BE2C (cell line): ENCODE results near the gene CGN.
A peak's percentile ranks its signal among the peaks of the same experiment; 100 is the strongest.
"Not testable (repeated sequence)": the region's sequence is repeated elsewhere in the genome, so short reads cannot be mapped to it uniquely, and the experiment has no call there.

Source experiments
- DNase-seq: peaks from one replicate; pipeline ENCODE4 v3.0.0-alpha.2; 2020
- H3K27me3 ChIP-seq: fragments of 250-450 bp; sonication (Bioruptor Pico); 2 replicates; pipeline ENCODE4 v1.5.1; 2020; ENCODE audit warnings: mild to moderate bottlenecking
- H3K36me3 ChIP-seq: fragments of 250-450 bp; sonication (Bioruptor Pico); 2 replicates; pipeline ENCODE4 v1.5.1; 2020; ENCODE audit warnings: mild to moderate bottlenecking
- H3K4me1 ChIP-seq: fragments of 250-450 bp; sonication (Bioruptor Pico); 2 replicates; pipeline ENCODE4 v1.5.1; 2020
- H3K4me3 ChIP-seq: 2 replicates; pipeline ENCODE4 v1.5.1; 2011; ENCODE audit warnings: low read depth, low read length
- H3K9me3 ChIP-seq: fragments of 250-450 bp; sonication (Bioruptor Pico); 2 replicates; pipeline ENCODE4 v1.5.1; 2020
- TF ChIP-seq, protein P1 (sequence below): IDR thresholded peaks from 2 replicates; pipeline ENCODE4 v1.5.1; 2012; ENCODE audit warnings: mild to moderate bottlenecking, low read depth, low read length

CGN gene

DNA sequence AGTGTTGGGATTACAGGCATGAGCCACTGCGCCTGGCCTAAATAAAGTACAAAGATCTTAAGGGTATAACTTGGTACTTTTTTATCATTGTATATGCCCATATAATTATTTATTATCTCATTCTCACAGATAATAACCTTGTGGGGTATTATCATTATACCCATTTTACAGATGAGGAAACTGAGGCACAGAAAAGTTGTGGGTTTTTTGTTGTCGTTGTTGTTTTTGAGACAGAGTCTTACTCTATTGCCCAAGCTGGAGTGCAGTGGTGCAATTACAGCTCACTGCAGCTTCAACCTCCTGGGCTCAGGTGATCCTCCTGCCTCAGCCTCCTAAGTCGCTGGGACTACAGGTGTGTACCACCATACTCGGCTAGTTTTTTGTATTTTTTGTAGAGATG is 4.1 kb downstream of the CGN start:
- DNase-seq, result no peak
- TF ChIP-seq, protein P1, sequence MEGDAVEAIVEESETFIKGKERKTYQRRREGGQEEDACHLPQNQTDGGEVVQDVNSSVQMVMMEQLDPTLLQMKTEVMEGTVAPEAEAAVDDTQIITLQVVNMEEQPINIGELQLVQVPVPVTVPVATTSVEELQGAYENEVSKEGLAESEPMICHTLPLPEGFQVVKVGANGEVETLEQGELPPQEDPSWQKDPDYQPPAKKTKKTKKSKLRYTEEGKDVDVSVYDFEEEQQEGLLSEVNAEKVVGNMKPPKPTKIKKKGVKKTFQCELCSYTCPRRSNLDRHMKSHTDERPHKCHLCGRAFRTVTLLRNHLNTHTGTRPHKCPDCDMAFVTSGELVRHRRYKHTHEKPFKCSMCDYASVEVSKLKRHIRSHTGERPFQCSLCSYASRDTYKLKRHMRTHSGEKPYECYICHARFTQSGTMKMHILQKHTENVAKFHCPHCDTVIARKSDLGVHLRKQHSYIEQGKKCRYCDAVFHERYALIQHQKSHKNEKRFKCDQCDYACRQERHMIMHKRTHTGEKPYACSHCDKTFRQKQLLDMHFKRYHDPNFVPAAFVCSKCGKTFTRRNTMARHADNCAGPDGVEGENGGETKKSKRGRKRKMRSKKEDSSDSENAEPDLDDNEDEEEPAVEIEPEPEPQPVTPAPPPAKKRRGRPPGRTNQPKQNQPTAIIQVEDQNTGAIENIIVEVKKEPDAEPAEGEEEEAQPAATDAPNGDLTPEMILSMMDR, result no peak
- no peaks in the 10 kb centered on the region for H3K27me3 ChIP-seq
- no peaks in the 10 kb centered on the region for H3K36me3 ChIP-seq
- H3K4me3 ChIP-seq, result no peak overlapping the region
- peaks cover 27% of the 10 kb centered on the region for H3K4me1 ChIP-seq
- H3K9me3 ChIP-seq, result no peaks in the 10 kb centered on the region

DNA sequence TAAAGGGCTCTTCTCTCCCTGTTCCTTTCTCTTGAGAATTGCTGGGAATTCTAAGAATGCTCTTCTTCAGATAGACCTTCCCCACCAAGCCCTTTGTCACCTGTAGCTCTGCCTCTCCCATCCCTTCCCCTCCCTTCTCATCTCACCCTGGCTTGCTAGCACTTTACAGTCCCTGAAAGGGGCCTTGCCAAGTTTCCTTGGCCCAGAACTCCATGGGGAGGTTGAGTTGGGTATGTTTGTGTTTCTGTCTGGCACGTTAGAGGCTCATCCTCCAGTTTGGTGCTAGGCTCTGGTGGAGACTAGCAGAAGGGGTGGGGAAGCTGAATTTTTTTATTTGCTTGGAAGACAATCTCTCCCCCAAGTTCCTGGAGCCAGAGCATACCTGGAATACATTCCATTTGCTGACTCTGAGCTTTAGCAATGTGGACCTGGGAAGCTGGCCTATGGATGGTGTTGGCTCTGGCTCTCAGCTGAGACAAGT is 4.9 kb downstream of the CGN start:
- no peak for DNase-seq
- Histone ChIP-seq H3K36me3 (no peaks in the 10 kb centered on the region), H3K4me1 (peaks cover 27% of the 10 kb centered on the region), H3K4me3 (no peak overlapping the region), H3K9me3 (no peaks in the 10 kb centered on the region), H3K27me3 (no peaks in the 10 kb centered on the region)
- TF ChIP-seq, protein P1, result no peak

DNA sequence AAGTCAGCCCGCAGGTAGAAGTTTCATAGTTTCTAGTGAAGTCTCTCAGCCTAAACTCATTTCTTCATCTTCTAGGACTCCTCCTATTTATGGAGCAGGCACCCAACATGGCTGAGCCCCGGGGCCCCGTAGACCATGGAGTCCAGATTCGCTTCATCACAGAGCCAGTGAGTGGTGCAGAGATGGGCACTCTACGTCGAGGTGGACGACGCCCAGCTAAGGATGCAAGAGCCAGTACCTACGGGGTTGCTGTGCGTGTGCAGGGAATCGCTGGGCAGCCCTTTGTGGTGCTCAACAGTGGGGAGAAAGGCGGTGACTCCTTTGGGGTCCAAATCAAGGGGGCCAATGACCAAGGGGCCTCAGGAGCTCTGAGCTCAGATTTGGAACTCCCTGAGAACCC is 7.2 kb downstream of the CGN start:
- TF ChIP-seq, protein P1, result no peak
- no peaks in the 10 kb centered on the region for H3K9me3 ChIP-seq
- H3K4me3 ChIP-seq, result no peak overlapping the region
- peaks cover 12% of the 10 kb centered on the region for H3K4me1 ChIP-seq
- no peaks in the 10 kb centered on the region for H3K36me3 ChIP-seq
- H3K27me3 ChIP-seq, result no peaks in the 10 kb centered on the region
- no peak for DNase-seq

DNA sequence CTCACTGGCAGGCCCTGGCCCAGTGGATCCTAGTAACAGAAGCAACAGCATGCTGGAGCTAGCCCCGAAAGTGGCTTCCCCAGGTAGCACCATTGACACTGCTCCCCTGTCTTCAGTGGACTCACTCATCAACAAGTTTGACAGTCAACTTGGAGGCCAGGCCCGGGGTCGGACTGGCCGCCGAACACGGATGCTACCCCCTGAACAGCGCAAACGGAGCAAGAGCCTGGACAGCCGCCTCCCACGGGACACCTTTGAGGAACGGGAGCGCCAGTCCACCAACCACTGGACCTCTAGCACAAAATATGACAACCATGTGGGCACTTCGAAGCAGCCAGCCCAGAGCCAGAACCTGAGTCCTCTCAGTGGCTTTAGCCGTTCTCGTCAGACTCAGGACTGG is 7.7 kb downstream of the CGN start:
- H3K27me3 ChIP-seq, result no peaks in the 10 kb centered on the region; the same call in 1 of the 2 replicates
- H3K9me3 ChIP-seq, result no peaks in the 10 kb centered on the region
- TF ChIP-seq, protein P1, result no peak
- H3K4me3 ChIP-seq, result no peak overlapping the region
- no peak for DNase-seq
- H3K4me1 ChIP-seq, result peaks cover 7% of the 10 kb centered on the region
- H3K36me3 ChIP-seq, result no peaks in the 10 kb centered on the region

DNA sequence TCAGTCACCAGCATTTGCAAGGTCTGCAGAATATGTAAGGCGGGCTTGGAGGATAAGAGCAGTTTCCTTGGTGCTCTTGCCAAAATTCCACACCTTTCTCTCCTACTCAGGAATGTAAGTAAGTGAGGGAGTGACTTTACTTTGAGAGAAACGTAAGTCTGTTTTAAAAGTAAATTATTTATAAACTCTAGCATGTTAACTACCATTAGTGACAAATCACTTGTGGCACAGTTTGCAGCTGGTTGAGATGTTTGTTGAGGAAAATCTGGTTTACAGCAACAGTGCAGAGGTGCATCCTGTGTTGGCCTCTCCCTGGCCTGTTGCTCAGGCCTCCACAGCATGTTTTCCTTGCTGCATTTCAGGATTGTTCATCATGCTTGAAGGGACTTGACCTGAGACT is 8.5 kb downstream of the CGN start:
- no peaks in the 10 kb centered on the region for H3K4me1 ChIP-seq
- no peak for DNase-seq
- H3K36me3 ChIP-seq, result no peaks in the 10 kb centered on the region
- no peaks in the 10 kb centered on the region; the same call in 1 of the 2 replicates for H3K27me3 ChIP-seq
- TF ChIP-seq, protein P1, result no peak
- H3K4me3 ChIP-seq, result no peak overlapping the region
- no peaks in the 10 kb centered on the region for H3K9me3 ChIP-seq

DNA sequence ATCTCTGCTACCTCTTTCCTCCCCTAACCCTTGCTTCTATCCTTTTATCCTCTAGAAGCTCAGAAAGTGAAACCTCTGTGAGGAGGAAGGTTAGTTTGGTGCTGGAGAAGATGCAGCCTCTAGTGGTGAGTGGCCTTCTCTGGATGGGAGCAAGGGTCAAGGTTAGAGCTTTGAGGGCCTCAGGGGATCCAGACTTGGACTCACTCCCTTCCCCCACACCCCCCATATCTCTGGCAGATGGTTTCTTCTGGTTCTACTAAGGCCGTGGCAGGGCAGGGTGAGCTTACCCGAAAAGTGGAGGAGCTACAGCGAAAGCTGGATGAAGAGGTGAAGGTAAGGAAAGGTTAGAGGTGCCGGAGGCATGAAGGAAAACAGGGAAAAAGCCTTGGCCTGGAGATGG is 9.2 kb downstream of the CGN start:
- no peak for DNase-seq
- Histone ChIP-seq H3K9me3 (no peaks in the 10 kb centered on the region), H3K36me3 (no peaks in the 10 kb centered on the region), H3K4me1 (no peaks in the 10 kb centered on the region), H3K27me3 (no peaks in the 10 kb centered on the region; the same call in 1 of the 2 replicates), H3K4me3 (no peak overlapping the region)
- TF ChIP-seq, protein P1, result peak; percentile 1; the same call in 1 of the 2 replicates

DNA sequence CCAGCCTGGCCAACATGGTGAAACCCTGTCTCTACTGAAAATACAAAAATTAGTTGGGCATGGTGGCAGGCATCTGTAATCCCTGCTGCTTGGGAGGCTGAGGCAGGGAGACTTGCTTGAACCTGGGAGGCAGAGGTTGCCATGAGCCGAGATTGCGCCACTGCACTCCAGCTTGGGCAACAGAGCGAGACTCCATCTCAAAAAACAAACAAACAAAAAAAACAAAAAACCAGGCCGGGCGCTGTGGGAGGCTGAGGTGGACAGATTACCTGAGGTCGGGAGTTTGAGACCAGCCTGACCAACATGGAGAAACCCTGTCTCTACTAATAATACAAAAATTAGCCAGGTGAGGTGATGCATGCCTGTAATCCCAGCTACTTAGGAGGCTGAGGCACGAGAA is 11.2 kb downstream of the CGN start:
- H3K9me3 ChIP-seq, DNase-seq, H3K4me1 ChIP-seq, H3K27me3 ChIP-seq, H3K36me3 ChIP-seq, H3K4me3 ChIP-seq: not testable (repeated sequence)
